H1 (cell line): ENCODE measurements around the gene ACBD6. TPM values are rescaled to one million over a fixed set of nuclear protein-coding genes. Genes with fewer than 3 reads are reported as not detected.

Experiments
- CTCF ChIA-PET: fragments of 300-600 bp; sonication (Branson Sonifier 250); formaldehyde crosslinking; loops from one replicate; lab custom pipeline; 2021; ENCODE audit not compliant: partially characterized antibody; lab: Charles Lee
- POLR2A ChIA-PET: fragments of 300-600 bp; sonication (Branson Sonifier 250); formaldehyde crosslinking; loops from one replicate; lab custom pipeline; 2021; ENCODE audit warnings: inconsistent platforms; ENCODE audit not compliant: partially characterized antibody; lab: Charles Lee
- DNase-seq, 2 experiments: peaks; one replicate each; pipeline versions ENCODE4 v3.0.0 to v3.0.0-alpha.2; 2010 to 2022; ENCODE audit warnings: low spot score in 2 of 2, low read depth in 1 of 2, mixed read lengths in 1 of 2
- FAIRE-seq: peaks from 2 replicates; lab custom pipeline; 2011; peaks lifted over from hg19 to GRCh38; lab: Jason Lieb, UNC
- H2AFZ ChIP-seq: 2 replicates; pipeline ENCODE4 v1.8.1; 2012; ENCODE audit warnings: low read length, inconsistent platforms
- H2AK5ac ChIP-seq: 2 replicates; pipeline ENCODE4 v1.6.1; 2013; ENCODE audit warnings: low read depth, low read length
- H2BK120ac ChIP-seq: replicated peaks from 2 replicates; pipeline ENCODE3; 2013; ENCODE audit warnings: low read depth, low read length, inconsistent platforms
- H2BK12ac ChIP-seq: 2 replicates; pipeline ENCODE4 v1.6.1; 2013; ENCODE audit warnings: low read depth, low read length
- H2BK15ac ChIP-seq: 2 replicates; pipeline ENCODE4 v1.6.1; 2013; ENCODE audit warnings: low read length
- H2BK20ac ChIP-seq: 2 replicates; pipeline ENCODE4 v1.6.1; 2013; ENCODE audit warnings: low read length
- H2BK5ac ChIP-seq: 2 replicates; pipeline ENCODE4 v1.6.1; 2013; ENCODE audit warnings: low read depth, low read length
- H3K14ac ChIP-seq: 2 replicates; pipeline ENCODE4 v1.6.1; 2013; ENCODE audit warnings: inconsistent platforms; ENCODE audit not compliant: insufficient read length
- H3K18ac ChIP-seq: 2 replicates; pipeline ENCODE4 v1.6.1; 2013; ENCODE audit warnings: low read length; ENCODE audit errors: extremely low read depth
- H3K23ac ChIP-seq: 2 replicates; pipeline ENCODE4 v1.6.1; 2013; ENCODE audit warnings: inconsistent platforms; ENCODE audit not compliant: insufficient read length
- H3K23me2 ChIP-seq: 2 replicates; pipeline ENCODE4 v1.6.1; 2013; ENCODE audit warnings: low read depth, low read length
- H3K27ac ChIP-seq: 2 replicates; pipeline ENCODE4 v1.6.1; 2011; ENCODE audit warnings: low read depth, low read length, inconsistent platforms
- H3K27me3 ChIP-seq, 4 experiments: replicated peaks in 1 of 4; 1 replicate in 1 of 4; 2 replicates in 3 of 4; pipeline versions ENCODE4 v1.6.1 to v1.8.1; 2011 to 2013; ENCODE audit warnings: low read length in 3 of 4, mild to moderate bottlenecking in 3 of 4, inconsistent platforms in 2 of 4, mixed read lengths in 2 of 4, moderate library complexity in 1 of 4; ENCODE audit not compliant: control insufficient read depth in 3 of 4, insufficient read depth in 3 of 4; ENCODE audit errors: extremely low read depth in 1 of 4
- H3K36me3 ChIP-seq, 4 experiments: 2 replicates each; pipeline versions ENCODE4 v1.6.1 to v1.8.1; 2011 to 2013; ENCODE audit warnings: mild to moderate bottlenecking in 4 of 4, low read length in 3 of 4, moderate library complexity in 2 of 4, control low read depth in 1 of 4, inconsistent platforms in 1 of 4; ENCODE audit not compliant: insufficient read depth in 4 of 4, control insufficient read depth in 2 of 4
- H3K4ac ChIP-seq: replicated peaks from 2 replicates; pipeline ENCODE3; 2013; ENCODE audit warnings: low read length, low read depth, mixed read lengths, inconsistent platforms; ENCODE audit not compliant: insufficient read length
- H3K4me1 ChIP-seq, 4 experiments: replicated peaks in 1 of 4; 1 replicate in 1 of 4; 2 replicates in 3 of 4; pipeline versions ENCODE4 v1.6.1 to v1.8.1; 2011 to 2013; ENCODE audit warnings: low read length in 3 of 4, inconsistent platforms in 2 of 4, mixed read lengths in 1 of 4; ENCODE audit not compliant: insufficient read depth in 4 of 4, control insufficient read depth in 3 of 4
- H3K4me2 ChIP-seq, 2 experiments: 2 replicates each; pipeline versions ENCODE4 v1.6.1 to v1.8.1; 2011 to 2013; ENCODE audit warnings: low read depth in 2 of 2, low read length in 2 of 2, control low read depth in 1 of 2, inconsistent platforms in 1 of 2, mild to moderate bottlenecking in 1 of 2; ENCODE audit not compliant: insufficient read depth in 1 of 2
- H3K4me3 ChIP-seq, 4 experiments: fragments of 200-600, 300-600 bp in 1 of 4; sonication (generic), shearing (Covaris generic), sonication (Bioruptor Twin) in 1 of 4; 2 replicates each; pipeline versions ENCODE4 v1.5.1 to v1.8.1; 2011 to 2016; ENCODE audit warnings: low read length in 4 of 4, low read depth in 3 of 4, control low read depth in 2 of 4, inconsistent platforms in 2 of 4, mild to moderate bottlenecking in 2 of 4, mixed read lengths in 1 of 4, moderate library complexity in 1 of 4; ENCODE audit not compliant: insufficient read depth in 2 of 4; ENCODE audit errors: extremely low read depth in 1 of 4
- H3K56ac ChIP-seq: replicated peaks from 2 replicates; pipeline ENCODE3; 2013; ENCODE audit warnings: low read depth, mild to moderate bottlenecking, mixed read lengths, low read length, inconsistent platforms; ENCODE audit not compliant: insufficient read length
- H3K79me1 ChIP-seq: 2 replicates; pipeline ENCODE4 v1.6.1; 2013; ENCODE audit warnings: low read depth, low read length, control low read depth
- H3K79me2 ChIP-seq, 2 experiments: 2 replicates each; pipeline versions ENCODE4 v1.6.1 to v1.8.1; 2012 to 2013; ENCODE audit warnings: low read length in 2 of 2, mild to moderate bottlenecking in 2 of 2, inconsistent platforms in 1 of 2; ENCODE audit not compliant: insufficient read depth in 2 of 2, control insufficient read depth in 1 of 2
- H3K9ac ChIP-seq, 4 experiments: replicated peaks in 1 of 4; 1 replicate in 1 of 4; 2 replicates in 3 of 4; pipeline versions ENCODE4 v1.6.1 to v1.8.1; 2011 to 2013; ENCODE audit warnings: low read depth in 3 of 4, low read length in 3 of 4, control low read depth in 2 of 4, mild to moderate bottlenecking in 2 of 4, moderate library complexity in 2 of 4, inconsistent platforms in 1 of 4; ENCODE audit errors: extremely low read depth in 1 of 4
- H3K9me3 ChIP-seq, 2 experiments: 2 replicates each; pipeline versions ENCODE4 v1.6.1 to v1.8.1; 2012 to 2013; ENCODE audit warnings: mild to moderate bottlenecking in 2 of 2, moderate library complexity in 2 of 2, control low read depth in 1 of 2, inconsistent platforms in 1 of 2, low read depth in 1 of 2, low read length in 1 of 2, mixed read lengths in 1 of 2; ENCODE audit not compliant: insufficient read depth in 2 of 2
- H4K20me1 ChIP-seq, 2 experiments: replicated peaks in 1 of 2; 2 replicates each; pipeline versions ENCODE3 to v1.8.1; 2011 to 2013; ENCODE audit warnings: inconsistent platforms in 2 of 2, low read length in 2 of 2, mild to moderate bottlenecking in 1 of 2; ENCODE audit not compliant: insufficient read depth in 2 of 2, control insufficient read depth in 1 of 2
- H4K5ac ChIP-seq: 2 replicates; pipeline ENCODE4 v1.6.1; 2013; ENCODE audit warnings: low read length, low read depth, mixed read lengths, inconsistent platforms; ENCODE audit not compliant: insufficient read length
- H4K8ac ChIP-seq: 2 replicates; pipeline ENCODE4 v1.8.0; 2013; ENCODE audit warnings: mild to moderate bottlenecking, moderate library complexity, low read length, inconsistent platforms; ENCODE audit not compliant: insufficient read depth; ENCODE audit errors: extremely low read depth
- H4K91ac ChIP-seq: replicated peaks from 2 replicates; pipeline ENCODE3; 2013; ENCODE audit warnings: low read length, mixed read lengths, inconsistent platforms; ENCODE audit not compliant: insufficient read length
- EZH2 ChIP-seq: fragments of 200-600 bp; sonication (generic); IDR thresholded peaks from 2 replicates; pipeline ENCODE4 v1.7.1; 2012; ENCODE audit warnings: low read depth, mild to moderate bottlenecking, moderate library complexity, low read length, inconsistent platforms; ENCODE audit not compliant: severe bottlenecking
- WGBS, 2 experiments: shearing (Covaris generic) in 1 of 2; methylation state at CpG; one replicate each; pipeline versions ENCODE4 v1.1.6 to v1.1.7; 2013 to 2015; ENCODE audit warnings: low lambda C conversion rate in 2 of 2, mixed read lengths in 2 of 2, inconsistent platforms in 1 of 2, low coverage in 1 of 2, missing lambda C conversion rate in 1 of 2; ENCODE audit not compliant: insufficient replicate concordance in 2 of 2, insufficient coverage in 1 of 2, insufficient read length in 1 of 2; ENCODE audit errors: extremely low coverage in 1 of 2, missing lambda C conversion rate in 1 of 2; 5-methylcytosine and 5-hydroxymethylcytosine counted together
- polyA plus RNA-seq, 7 experiments: library from polyadenylated mRNA; depleted of rRNA in 3 of 7; stranded (reverse) in 5 of 7; unstranded in 2 of 7; fragments of >200 nt in 5 of 7; fragments of 200-250 nt in 2 of 7; gene quantifications; 1 replicate in 5 of 7; 2 replicates in 1 of 7; 4 replicates in 1 of 7; pipeline versions ENCODE4 v1.2.1 to v1.2.3, GENCODE V29; 2011 to 2013; ENCODE audit warnings: missing spikeins in 2 of 7, mixed read lengths in 2 of 7
- total RNA-seq: library from RNA; stranded (reverse); fragmentation: NEBNext Ultra II Directional; extraction: Animal tissue kit (Norgen Biotek cat#: 25700); gene quantifications from 2 replicates; pipeline ENCODE4 v1.2.1, GENCODE V29; 2021

Gene ACBD6
- total and polyA plus RNA-seq, 2 of the 8 experiments (the other 6 are each of a cell fraction or from before 2014, with no cell fraction given): 52.0 to 67.7 TPM

GRCh38 chr1:180458807-180459206, 43.6 kb downstream of the ACBD6 start:
- ChIA-PET POLR2A (no interaction called here), CTCF (no interaction called here)
- H3K14ac ChIP-seq: no peak overlapping the region
- peaks cover 0 to 30% of the 10 kb centered on the region in 2 experiments; a peak in 2 of 4 replicates for H3K79me2 ChIP-seq
- peaks cover 0 to 7% of the 10 kb centered on the region in 2 experiments; a peak in 2 of 4 replicates for H3K9me3 ChIP-seq
- WGBS, 2 experiments: 82% methylated on average over 2 of the region's 2 CpGs; no CpG with 5 or more reads in 1 of the 2 experiments
- no peaks in the 10 kb centered on the region for H4K20me1 ChIP-seq
- H3K9ac ChIP-seq: no peak overlapping the region
- H3K79me1 ChIP-seq: peaks cover 3% of the 10 kb centered on the region; the same call in 1 of the 2 replicates
- peaks cover 0 to 3% (median 0%) of the 10 kb centered on the region in 4 experiments; a peak in 1 of 8 replicates for H3K36me3 ChIP-seq
- no peak overlapping the region for H2BK12ac ChIP-seq
- no peak overlapping the region for H3K4me3 ChIP-seq
- no peak overlapping the region for H2BK120ac ChIP-seq
- H3K23me2 ChIP-seq: no peaks in the 10 kb centered on the region
- no peak overlapping the region for H3K56ac ChIP-seq
- no peak for TF ChIP-seq EZH2
- H3K18ac ChIP-seq: no peak overlapping the region
- no peak overlapping the region for H2BK20ac ChIP-seq
- no peak for FAIRE-seq
- no peak overlapping the region for H2AFZ ChIP-seq
- H4K5ac ChIP-seq: no peak overlapping the region
- H3K27me3 ChIP-seq: no peaks in the 10 kb centered on the region
- H4K91ac ChIP-seq: no peak overlapping the region
- H3K27ac ChIP-seq: no peak overlapping the region
- no peak for DNase-seq
- H3K4me1 ChIP-seq: no peaks in the 10 kb centered on the region
- no peak overlapping the region for H3K23ac ChIP-seq
- no peak overlapping the region for H2AK5ac ChIP-seq
- no peak overlapping the region for H3K4ac ChIP-seq
- no peak overlapping the region for H3K4me2 ChIP-seq
- H2BK15ac ChIP-seq: no peak overlapping the region
- no peak overlapping the region for H4K8ac ChIP-seq
- no peak overlapping the region for H2BK5ac ChIP-seq
